ENCODE data around the gene KRTAP5-1.

Gene KRTAP5-1

DNA sequence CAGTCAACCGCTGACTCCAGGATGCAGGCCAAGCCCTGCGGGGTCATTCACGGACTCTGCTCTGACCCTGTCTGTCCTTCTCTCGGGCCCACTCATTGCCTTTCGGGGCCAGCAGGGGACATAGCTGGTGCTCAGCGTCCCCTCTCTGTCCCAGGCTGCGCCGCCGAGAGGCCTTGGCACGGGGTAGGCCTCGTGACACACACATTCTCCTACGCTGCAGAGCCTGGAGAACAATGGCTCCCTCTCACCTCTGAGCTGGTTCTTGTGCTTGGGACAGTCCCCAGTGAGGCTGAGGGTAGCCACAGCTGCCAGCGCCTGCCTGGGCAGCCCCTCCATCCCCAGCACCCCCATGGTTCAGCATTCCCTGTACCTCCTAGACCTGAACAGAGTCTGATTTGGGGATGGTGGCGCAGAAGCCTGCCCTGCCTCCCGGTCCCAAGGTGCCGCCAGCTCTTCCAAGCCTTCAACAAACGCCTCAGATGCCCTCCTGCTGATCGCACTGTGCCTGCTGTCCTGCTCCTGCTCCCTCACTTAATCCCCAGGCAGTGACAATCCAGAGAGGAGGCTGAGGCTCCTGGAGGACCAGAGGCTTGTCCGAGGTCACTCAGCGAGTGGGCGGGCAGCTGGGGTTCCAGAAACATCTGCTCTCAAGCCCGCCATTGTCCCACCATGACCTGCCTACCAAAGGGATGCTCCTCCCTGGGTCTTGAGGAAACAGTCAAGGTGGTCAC lies 43.4 kb downstream of the KRTAP5-1 start:
- no peak for DNase-seq

GRCh38 chr11:1540074-1540473 lies 45.0 kb downstream of the KRTAP5-1 start:
- DNase-seq = no peak

DNA sequence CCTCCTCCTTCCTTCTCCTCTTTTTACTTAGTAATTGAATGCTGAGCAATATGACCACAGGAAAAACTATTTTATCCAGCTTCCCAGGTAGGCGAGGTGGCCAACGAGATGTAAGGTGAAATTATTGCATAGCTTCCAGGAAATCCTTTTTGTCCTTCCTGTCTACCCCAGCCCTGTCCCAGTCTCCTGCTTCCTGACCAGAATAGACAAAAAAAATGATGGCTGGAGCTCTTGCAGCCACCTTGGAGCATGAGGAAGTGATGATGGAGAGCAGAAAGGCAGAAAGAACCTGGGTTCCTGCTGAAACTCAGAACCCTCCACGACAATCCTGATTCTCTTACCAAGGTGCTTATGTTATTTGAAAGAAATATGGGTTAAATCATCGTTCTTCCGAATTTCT lies 46.9 kb downstream of the KRTAP5-1 start:
- DNase-seq = no peak

DNA sequence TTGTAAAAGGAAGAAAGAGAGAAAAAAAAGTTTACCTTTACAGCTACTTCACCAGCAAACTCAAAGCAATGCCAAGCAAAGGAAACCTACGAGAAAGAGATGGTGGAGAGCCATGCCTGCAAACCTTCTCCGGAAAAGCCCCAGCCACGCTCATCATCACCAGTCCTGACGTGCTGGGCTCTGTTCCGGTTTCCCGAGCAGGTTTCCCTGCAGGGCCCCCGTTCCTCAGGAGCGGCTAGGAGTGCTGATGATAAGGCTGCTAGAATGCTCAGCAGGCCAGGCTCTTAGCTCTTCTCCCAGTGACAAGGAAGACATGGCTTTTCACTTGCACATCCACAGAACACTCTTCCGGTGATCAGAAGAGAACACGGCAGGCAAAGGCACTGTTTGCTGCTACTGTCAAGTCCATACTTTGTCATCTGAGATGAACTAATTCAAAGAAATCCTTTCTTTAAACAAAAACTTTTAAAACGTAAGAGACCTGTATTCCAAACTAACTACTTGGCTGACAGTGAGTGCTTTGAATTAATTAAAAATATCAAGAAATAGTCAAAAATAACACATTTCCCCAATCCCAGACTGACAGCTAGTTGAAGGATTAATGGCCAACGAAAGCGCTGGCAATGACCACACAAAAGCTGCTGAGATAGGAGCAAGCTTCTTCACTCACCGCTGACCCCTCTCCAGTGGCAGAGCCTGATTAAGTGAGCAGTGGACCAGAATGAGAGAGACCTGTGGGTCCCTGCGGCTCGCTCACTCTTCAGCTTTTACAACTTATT lies 48.8 kb downstream of the KRTAP5-1 start:
- DNase-seq = no peak

- no peak for DNase-seq
Observed at GRCh38 chr11:1534682-1535081, 50.4 kb downstream of the KRTAP5-1 start.
